ENCODE measurements around the gene MAN2A1.
"Not testable (repeated sequence)": the region's sequence is repeated elsewhere in the genome, so short reads cannot be mapped to it uniquely, and the experiment has no call there.

Gene MAN2A1

GRCh38 chr5:109755761-109756160 lies 66.0 kb downstream of the MAN2A1 start:
- DNase-seq (ENCODE audit: low read depth in 2 of 2), result no peak

GRCh38 chr5:109756543-109757185 lies 66.9 kb downstream of the MAN2A1 start:
- no peak for DNase-seq (ENCODE audit: low read depth in 2 of 2)

DNA sequence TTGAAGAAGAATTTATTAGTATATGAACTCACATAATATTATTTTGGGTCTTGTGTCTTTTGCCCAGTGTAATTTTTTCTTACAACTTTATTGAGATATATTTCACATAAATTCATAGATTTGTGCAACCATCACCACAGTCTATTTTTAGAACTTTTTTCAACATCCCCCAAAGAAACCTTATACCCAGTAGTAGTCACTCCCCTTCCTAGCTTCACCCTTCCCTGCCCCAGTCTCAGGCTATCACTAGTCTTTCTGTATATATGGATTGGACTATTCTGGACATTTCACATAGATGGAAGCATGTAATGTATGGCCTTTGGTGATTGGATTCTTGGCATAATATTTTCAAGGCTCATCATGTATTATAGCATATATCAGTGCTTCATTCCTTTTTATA lies 67.8 kb downstream of the MAN2A1 start:
- DNase-seq (ENCODE audit: low read depth in 2 of 2), result no peak

- no peak for DNase-seq (ENCODE audit: low read depth in 2 of 2)
These were observed 69.6 kb downstream of the MAN2A1 start for GRCh38 chr5:109759306-109759705.

DNA sequence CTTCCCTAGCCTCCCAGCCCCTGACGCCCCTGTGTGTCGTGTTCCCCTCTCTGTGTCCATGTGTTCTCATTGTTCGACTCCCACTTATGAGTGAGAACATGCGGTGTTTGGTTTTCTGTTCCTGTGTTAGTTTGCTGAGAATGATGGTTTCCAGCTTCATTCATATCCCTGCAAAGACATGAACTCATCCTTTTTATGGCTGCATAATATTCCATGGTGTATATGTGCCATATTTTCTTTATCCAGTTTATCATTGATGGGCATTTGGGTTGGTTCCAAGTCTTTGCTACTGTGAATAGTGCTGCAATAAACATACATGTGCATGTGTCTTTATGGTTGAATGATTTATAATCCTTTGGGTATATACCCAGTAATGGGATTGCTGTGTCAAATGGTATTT lies 70.4 kb downstream of the MAN2A1 start:
- not testable (repeated sequence) for DNase-seq (ENCODE audit: low read depth in 2 of 2)

DNA sequence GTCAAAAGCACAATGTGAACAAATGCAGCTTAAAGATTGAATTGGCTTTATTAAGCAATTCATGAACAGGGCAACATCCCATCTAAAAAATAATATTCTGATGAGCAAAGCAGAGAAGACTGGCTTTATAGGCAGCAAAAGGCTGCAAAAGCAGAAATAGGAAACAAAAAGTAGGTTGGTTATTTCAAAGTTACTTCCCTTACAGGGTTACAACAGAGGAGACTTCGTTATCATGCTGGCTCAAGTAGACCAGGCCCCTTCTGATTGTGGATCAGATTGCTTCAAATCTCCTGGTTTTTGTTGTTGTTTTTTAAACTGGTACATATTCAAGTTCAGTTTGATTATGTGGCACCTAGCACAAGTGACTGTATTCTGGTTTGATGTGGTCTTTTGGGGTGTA lies 73.1 kb downstream of the MAN2A1 start:
- no peak for DNase-seq (ENCODE audit: low read depth in 2 of 2)

GRCh38 chr5:109767184-109767995 lies 77.7 kb downstream of the MAN2A1 start:
- DNase-seq (ENCODE audit: low read depth in 2 of 2), result no peak

GRCh38 chr5:109767997-109768396 lies 78.3 kb downstream of the MAN2A1 start:
- no peak for DNase-seq (ENCODE audit: low read depth in 2 of 2)

DNA sequence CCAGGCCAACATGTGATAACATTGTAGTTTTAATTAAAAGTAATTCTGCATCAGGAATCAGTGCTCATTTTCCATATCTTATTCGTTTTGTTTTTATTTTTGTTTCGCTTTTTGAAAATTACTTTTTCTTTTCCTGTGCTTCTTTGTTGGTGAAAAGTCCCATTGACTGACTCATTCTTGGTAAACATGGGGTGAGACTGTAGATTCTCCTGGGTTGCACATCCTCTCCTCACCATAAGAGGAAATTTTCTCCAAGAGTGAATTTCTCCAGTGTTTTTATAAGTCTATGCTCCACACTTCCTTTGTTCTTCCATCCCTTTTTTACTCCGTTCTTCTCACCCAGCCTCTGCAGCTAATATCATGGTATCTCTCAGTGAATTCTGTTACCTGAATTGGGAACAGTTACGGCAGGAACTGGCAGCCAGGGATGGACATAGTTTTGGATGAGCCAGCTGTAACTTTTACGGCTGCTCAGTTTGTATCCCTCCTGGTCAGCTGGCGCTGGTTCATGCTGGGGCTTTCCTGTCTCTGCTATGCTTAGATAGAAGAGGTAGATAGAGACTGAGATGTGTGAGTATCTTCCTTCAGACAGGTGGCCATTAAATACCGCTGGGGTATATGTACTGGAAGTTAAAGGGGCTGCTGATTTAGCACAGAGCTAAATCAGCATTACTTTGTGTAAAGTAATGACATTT lies 80.0 kb downstream of the MAN2A1 start:
- DNase-seq (ENCODE audit: low read depth in 2 of 2), result no peak

DNA sequence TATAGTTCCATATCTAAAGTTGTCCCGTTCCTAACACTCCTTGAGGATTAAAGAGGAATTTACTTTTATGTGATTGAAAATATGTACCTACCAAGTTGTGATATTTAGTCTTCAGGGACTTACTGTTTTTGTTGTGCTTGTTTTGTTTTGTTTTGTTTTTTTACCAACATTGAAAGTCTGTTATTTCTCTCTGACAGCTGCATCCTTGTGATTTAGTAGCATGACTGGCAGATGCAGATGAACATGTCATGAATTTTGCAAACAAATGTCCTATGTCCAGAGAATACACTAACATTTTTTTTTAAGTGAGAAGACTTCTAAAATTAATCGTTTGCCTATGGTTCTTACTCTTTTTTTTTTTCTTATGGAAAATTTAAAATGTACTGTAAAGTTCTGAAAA lies 85.4 kb downstream of the MAN2A1 start:
- no peak for DNase-seq (ENCODE audit: low read depth in 2 of 2)

DNA sequence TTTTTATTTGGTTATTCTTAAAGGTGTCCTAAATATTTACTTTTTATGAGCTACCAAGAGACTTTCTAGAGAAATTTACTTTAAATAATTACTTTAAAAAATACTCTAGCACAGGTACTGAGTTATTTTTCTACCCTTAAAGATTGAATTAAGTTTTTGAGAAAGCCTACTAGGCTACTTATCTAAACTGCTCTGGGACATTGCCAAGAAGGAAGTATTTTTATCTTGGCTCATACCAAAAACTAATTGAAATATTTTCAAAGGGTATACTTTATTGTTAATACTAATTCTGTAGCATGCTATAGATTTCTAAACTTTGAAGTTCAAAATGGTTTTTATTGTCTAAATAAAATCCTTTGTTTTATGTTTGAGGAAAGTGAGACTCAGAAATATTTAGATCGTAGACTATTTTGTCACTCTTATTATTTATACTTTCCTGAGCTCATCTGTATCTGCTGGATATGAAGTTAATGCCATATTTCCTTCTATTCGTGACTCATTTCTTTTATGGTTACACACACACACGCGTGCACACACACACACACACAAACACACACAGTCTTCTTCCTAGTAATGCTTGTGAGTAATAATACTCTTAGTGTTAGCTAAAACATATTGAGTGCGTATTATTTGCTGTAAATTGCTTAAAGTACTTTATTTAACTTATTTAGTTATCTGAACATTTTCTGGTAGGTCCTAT lies 89.5 kb downstream of the MAN2A1 start:
- DNase-seq (ENCODE audit: low read depth in 2 of 2), result no peak

DNA sequence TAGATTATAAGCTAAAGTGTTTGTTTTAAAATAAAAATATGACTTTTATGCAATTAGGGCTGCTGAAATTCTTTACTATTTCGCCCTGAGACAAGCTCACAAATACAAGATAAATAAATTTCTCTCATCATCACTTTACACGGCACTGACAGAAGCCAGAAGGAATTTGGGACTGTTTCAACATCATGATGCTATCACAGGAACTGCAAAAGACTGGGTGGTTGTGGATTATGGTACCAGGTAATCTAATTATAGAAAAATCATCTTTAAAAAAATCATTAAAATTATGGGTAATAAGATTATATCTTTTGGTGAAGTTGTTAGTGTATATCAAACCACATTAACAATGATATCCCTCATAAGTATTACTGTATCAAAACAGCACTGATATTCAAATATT lies 95.0 kb downstream of the MAN2A1 start:
- DNase-seq (ENCODE audit: low read depth in 2 of 2), result no peak

DNA sequence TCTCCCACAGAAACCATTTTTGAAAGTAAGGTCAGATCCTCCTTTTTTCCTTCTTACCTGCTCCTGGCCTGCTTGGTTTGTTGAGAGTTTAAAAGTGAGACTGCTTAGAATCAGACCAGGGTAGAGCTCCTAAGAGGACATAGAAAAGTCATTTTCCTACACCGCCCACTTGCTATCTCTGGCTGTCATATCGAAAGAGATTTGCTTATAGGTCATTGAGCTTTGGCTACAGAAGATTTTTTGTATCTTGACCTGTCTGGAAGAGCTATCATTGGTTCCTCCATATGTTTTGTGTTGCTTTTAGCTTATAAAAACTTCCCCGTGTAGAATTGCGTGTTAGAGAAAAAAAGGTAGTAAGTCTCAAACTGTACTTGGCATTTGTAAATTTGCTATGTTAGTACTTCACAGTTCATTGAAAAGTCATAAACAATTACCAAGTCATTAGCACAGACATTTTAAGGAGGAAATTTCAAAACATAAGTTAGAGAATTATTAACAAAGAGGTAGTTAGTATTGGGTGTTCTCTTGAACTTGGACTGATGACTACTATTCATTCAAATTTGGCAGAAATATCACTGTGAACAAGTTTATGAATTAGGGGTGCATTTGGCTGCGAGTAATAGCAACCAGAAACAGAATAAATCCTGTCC lies 96.6 kb downstream of the MAN2A1 start:
- DNase-seq (ENCODE audit: low read depth in 2 of 2), result no peak

DNA sequence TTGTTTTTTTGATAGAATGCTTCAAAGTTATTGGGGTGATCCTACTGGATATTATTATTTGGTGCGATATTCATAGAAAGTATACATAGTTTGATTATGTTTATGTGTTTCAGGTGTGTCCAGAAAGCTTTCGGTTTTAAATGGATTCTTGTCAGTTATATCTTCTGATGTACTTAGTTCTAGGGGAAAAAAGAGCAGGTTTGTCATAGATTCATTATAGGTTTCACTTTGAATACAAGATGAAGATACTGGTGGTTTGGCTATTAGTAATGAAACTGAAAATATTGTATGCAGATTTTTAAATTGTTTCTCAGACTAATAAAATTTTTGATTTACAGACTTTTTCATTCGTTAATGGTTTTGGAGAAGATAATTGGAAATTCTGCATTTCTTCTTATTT lies 98.9 kb downstream of the MAN2A1 start:
- no peak for DNase-seq (ENCODE audit: low read depth in 2 of 2)

- DNase-seq (ENCODE audit: low read depth in 2 of 2), result no peak
These were observed 102.9 kb downstream of the MAN2A1 start for GRCh38 chr5:109792613-109793012.

DNA sequence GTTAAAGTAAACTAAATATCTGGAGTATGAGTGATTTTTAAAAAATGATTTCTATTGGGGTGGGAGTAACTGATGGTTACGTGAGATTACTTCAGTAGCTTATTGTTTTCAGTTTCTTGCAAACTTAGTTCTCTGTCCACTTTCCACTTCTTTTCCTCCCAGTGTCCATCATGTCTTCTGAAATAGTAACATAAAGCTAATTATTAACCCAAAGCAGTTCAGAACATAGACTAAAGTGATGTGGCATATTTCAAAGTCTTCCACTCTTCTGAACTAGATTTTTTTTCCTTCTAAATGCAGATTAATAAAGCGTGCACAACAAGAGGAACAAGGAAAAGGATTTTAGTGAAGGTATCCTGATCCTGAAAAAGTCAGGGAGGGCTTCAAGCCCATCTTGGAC lies 114.1 kb downstream of the MAN2A1 start:
- DNase-seq (ENCODE audit: low read depth in 2 of 2), result no peak

- no peak for DNase-seq (ENCODE audit: low read depth in 2 of 2)
These were observed 115.7 kb downstream of the MAN2A1 start for GRCh38 chr5:109805472-109805871.

- no peak for DNase-seq (ENCODE audit: low read depth in 2 of 2)
These were observed 116.2 kb downstream of the MAN2A1 start for GRCh38 chr5:109805883-109806282.

GRCh38 chr5:109812698-109813097 lies 123.0 kb downstream of the MAN2A1 start:
- DNase-seq (ENCODE audit: low read depth in 2 of 2), result no peak

GRCh38 chr5:109816732-109817131 lies 127.0 kb downstream of the MAN2A1 start:
- DNase-seq (ENCODE audit: low read depth in 2 of 2), result no peak

- no peak for DNase-seq (ENCODE audit: low read depth in 2 of 2)
These were observed 130.2 kb downstream of the MAN2A1 start for GRCh38 chr5:109819878-109820277.

DNA sequence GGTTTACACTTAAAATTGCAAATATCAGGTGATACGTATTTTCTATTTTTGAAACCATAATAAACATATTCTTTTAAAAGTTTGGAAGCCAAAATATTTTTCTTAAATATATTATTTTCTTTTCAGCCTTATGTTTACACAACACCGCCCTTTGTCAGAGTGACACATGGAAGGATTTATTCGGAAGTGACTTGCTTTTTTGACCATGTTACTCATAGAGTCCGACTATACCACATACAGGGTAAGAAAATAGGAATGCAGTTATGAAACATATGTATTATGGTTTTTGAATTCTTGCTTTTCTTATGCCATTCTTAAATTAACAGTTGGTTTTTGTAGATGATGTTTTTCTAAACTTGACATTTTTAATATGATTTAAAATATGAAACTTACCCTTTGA lies 133.9 kb downstream of the MAN2A1 start:
- no peak for DNase-seq (ENCODE audit: low read depth in 2 of 2)

Data from stimulated activated CD8-positive, alpha-beta memory T cell treated with anti-CD3 and anti-CD28 coated beads, Interleukin-7, amount 100 ng/mL, for 4 hours (primary cell).